OCI-M1 (cell line): ENCODE data around the gene CLDN15.
"Not testable (repeated sequence)": the region's sequence is repeated elsewhere in the genome, so short reads cannot be mapped to it uniquely, and the experiment has no call there.

Experiments
- DNase-seq: peaks from one replicate; lab custom pipeline; 2025; lab: John Stamatoyannopoulos, UW

CLDN15 gene, protein sequence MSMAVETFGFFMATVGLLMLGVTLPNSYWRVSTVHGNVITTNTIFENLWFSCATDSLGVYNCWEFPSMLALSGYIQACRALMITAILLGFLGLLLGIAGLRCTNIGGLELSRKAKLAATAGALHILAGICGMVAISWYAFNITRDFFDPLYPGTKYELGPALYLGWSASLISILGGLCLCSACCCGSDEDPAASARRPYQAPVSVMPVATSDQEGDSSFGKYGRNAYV

DNA sequence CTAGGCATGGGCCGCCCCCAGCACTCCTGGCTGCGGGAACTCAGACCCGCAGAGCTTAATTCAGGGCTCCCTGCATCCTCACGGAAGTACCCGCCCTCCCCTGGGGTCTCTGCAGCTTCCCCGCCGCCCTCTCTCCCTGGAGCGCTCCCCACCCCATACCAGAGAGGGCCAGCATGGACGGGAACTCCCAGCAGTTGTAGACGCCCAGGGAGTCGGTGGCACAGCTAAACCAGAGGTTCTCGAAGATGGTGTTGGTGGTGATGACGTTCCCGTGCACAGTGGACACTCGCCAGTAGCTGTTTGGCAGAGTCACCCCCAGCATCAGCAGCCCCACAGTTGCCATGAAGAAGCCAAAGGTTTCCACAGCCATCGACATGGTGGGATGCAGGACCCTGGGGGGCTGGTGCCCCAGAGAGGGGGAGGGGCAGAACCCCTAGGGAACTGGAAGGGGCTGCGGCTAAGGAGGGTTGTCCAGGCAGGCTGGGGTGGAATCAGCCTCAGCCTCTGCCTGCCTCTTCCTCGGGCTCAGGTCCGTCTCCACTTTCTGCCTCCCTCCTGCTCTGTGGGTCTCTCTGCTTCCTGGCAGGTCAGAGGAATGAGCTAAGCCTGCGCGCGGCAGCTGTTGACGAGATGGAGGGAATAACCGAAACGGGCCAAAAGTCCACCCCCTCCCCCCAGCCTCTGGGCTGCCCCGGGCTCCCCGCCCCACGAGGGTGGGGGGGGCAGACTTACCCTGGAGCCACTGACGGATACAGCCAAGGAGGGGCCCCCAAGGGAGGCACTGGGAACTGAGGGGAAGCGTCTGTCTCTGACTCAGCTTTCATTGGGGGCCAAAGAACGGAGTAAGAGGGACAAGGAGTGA, at the start of gene CLDN15:
TSS of gene CLDN15 (minus strand) at position 597 of the 862 bp plus-strand sequence. CDS start at position 376, 221 bp downstream.
- DNase-seq: no peak

DNA sequence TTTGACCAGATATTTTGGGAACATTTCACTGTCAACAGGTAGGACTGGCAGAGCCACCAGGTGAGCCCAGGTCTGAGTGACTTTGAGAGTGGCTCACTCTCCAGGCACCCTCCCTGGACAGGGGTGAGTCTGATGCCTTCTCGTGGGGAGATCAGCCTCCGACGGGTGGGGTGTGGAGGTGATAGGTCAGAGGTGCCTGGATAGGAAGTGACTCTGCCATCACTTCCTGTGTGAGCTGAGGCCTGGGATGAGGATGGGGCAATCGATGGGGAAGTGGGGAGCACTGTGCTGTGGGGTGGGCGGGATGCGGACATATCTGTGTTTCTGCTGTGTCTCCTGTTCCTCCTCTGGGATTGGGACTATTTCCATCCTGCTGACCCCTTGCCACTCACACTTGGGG, 49.4 kb upstream of the CLDN15 start:
- DNase-seq: no peak

DNA sequence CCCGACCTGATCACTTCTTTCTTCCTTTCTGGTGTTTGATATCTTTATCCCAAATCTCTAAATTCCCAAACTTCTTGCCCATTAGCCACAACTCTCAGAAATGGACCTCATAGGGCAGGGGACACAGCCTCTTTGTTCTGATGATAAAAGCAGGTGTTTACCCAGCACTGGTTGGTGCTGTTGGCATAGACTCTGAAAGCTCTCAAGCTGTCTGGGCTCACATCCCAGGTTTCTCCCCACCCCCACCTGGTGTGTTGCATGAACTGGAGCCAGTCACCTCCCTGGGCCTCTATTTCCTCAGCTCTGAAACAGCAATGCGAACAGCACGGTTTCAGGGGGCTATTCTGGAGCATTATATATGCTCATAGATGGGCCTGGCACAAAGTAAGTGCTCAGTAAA, 48.3 kb upstream of the CLDN15 start:
- not testable (repeated sequence) for DNase-seq

DNA sequence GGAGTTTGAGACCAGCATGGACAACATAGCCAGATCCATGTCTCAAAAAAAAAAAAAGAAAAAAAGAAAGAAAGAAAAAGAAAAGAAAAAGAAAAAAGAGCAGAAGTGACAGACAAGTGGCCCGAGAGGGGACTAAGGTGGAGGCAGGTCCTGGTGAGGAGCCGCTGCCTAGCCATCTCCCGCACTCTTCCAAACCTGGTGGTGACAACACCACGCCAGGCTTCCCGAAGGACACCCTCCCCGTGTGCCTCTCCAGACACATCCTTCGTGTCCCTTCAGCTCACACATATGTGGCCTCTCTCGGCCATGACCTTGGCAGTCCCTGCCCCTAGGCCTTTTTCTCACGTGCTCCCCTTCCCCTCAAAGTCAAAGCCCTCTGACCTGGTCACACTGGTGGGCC, 47.6 kb upstream of the CLDN15 start:
- DNase-seq: no peak

DNA sequence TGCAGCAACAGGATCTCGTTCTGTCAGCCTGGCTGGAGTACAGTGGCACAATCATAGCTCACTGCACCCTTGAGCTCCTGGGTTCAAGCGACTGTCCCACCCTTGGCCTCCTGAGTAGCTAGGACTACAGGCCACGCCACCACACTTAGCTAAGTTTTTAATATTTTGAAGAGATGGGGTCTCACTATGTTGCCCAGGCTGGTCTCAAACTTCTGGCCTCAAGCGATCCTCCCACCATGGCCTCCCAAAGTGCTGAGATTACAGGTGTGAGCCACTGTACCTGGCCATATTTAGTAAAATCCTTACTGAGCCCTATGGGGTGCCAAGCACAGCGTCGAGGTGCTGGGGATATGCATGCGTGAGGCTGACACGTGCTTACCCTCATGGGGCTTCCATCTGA, 43.3 kb upstream of the CLDN15 start:
- DNase-seq: not testable (repeated sequence)

DNA sequence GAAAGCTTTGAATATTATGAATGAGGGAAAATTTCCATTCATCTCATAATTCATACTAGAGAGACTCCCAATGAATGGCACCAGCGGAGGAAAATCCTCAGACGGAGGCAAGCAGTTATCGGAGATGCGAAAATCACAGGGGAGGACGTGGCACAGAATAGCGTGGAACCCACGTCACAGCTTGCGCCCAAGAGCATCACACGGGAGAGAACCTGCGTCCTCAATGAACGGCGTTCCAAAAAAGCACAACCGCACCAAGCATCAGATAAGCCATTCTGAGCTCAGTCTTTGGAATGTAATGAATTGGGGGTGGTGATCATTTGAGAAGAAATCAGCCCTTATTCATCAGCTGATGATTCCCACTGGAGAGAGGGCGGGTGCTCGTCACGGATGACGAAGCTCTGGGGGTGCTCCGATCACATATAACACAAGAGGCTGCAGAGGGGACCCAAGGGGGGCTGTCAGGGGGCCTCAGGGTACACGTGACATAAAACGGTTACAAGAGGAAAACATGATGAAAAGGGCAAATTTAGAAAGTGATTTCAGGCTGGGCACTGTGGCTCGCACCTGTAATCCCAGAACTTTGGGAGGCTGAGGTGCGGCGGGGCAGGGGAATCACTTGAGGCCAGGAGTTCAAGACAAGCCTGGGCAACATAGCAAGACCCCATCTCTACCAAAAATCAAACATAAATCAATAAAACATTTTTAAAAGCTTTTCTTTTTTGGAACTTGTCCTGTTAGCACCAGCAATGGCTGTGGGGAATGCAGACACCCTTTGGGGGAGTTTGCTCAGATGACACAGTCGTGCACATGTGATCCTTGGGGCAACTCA, 41.1 kb upstream of the CLDN15 start:
- DNase-seq: no peak

DNA sequence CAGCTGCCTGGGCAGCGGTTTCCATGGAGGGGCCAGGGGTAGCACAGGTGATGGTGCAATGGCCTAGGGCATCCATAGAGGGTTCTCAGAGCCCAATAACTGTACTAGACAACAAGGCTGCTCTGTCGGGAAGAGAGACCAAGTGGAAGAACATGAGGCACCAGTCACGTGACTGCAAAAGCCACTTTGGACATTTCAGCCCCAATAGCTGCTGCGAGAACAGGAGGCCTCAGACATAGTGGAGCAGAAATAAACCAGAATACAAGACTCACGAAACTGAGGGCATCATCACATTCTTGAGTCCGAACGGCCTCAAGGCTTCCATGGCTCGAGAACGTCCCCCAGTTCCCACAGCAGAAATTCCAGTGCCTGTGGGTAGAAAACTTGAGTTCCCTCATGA, 39.6 kb upstream of the CLDN15 start:
- no peak for DNase-seq

DNA sequence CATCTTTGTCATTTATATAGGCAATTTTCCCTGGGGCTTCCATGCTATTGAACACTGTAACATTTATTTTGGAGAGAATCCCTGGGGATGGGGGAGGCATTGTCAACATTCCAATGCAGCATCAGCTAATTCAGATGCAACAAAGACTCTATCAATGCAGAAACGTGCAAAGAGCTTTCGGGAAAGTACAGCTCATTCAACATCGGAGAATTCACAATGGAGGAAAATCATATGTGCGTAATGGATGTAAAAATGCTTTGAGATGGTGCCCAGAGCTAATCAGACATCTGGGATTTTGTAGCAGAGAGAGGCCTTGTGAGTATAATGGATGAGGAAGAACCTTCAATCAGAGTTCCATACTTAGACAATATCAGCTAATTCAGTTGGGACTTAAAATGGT, 35.6 kb upstream of the CLDN15 start:
- DNase-seq: no peak

DNA sequence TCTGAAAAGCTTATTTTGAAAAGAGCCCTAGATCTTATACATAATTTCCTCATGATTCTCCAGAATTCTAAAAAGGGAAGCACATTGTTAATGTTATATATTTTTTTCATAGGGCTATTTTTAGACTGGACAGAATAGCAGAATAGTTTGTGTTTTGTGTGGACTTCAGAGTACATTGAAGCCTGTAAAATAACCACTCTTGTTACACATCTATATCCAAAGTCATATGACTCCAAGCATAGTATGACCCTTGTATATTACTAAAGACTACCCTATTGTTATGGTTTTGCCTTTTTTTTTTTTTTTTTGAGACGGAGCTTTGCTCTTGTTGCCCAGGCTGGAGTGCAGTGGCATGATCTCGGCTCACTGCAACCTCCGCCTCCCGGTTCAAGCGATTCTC, 33.4 kb upstream of the CLDN15 start:
- DNase-seq: peak; percentile 51

DNA sequence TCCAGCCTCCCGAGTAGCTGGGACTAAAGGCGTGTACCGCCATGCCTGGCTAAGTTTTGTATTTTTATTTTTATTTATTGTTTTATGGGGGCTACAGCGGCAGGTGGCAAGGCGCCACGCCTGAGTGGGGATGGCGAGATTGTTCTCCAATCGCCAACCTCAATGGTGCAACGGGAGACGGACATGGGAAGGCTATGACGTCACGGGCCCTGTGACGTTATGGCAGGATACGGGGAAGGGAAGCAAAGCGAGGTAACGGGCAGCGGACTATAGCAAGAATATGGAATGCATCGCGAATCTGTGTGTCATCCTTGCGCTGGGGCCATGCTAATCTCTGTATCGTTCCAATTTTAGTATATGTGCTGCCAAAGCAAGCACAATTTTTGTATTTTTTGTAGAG, 32.1 kb upstream of the CLDN15 start:
- DNase-seq: no peak

DNA sequence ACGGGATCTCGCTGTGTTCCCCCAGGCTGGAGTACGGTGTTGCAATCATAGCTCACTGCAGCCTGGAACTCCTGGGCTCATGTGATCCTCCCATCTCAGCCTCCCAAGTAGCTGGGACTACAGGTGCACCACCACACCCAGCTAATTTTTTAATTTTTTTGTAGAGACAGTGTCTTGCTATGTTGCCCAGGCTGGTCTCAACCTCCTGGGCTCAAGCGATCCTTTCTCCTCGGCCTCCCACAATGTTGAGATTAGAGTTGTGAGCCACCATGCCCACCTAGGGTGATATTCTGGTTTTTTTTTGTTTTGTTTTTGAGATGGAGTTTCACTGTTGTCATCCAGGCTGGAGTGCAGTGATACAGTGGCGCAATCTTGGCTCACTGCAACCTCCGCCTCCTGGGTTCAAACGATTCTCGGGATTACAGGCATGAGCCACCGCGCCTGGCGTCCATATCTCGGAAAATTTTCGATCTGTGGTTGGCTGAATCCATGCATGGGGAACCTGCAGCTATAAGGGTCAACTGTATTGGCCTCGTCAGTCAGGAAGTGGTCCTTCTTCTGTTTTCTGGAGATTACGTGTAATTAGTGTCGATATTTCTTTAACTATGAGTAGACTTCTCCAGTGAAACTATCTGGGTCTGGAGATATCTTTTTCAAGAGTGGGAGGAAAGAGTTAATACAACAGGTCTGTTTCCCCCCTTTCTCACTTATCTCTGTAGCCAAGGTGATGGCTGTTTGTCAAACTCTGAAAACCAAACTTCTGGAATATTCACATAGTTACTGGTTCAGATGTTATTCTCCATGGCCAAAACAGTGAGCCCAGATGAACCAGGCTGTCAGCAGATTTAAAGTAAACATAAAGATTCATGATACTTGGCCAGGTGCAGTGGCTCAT, 28.3 kb upstream of the CLDN15 start:
- DNase-seq: peak; percentile 97

DNA sequence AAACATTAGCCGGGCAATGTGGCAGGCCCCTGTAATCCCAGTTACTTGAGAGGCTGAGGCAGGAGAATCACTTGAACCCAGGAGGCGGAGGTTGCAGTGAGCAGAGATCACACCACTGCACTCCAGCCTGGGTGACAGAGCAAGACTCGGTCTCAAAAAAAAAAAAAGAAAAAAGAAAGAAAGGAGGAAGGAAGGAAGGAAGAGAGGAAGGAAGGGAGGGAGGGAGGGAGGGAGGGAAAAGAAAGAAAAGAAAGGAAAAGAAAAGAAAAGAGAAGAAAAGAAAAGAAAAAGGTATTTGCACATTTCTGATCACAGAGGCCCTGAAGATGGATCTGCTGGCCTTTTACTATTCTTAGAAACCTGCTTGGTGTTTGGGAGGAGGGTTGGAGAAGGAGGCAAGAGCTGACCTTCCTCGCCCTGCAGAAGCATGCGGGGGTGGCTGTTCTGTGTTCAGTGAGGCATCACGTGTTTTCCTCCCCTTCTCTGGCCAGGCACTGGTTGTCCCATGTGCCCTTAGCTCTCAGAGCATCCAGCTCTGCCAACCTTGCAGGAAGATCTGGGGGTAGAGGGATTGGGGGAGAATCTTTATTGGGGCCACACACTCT, 26.6 kb upstream of the CLDN15 start:
- peak; percentile 90 for DNase-seq

DNA sequence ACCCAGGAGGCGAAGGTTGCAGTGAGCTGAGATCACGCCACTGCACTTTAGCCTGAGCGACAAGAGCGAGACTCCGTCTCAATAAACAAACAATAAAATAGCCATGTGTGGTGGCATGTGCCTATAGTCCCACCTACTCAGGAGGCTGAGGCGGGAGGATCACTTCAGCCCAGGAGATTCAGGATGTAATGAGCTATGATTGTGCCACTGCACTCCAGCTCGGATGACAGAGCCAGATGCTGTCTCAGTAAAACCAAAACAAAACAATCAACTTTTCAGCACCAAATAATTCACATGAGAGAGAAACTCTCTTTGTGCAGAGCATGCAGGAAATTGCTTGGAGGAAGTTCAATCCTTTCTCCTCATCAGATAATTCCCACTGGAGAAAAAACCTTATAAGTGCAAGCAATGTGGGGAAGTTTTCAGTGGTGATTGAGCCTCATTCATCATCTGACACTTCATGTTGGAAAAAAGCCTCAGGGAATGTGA, 20.7 kb upstream of the CLDN15 start:
- no peak for DNase-seq

DNA sequence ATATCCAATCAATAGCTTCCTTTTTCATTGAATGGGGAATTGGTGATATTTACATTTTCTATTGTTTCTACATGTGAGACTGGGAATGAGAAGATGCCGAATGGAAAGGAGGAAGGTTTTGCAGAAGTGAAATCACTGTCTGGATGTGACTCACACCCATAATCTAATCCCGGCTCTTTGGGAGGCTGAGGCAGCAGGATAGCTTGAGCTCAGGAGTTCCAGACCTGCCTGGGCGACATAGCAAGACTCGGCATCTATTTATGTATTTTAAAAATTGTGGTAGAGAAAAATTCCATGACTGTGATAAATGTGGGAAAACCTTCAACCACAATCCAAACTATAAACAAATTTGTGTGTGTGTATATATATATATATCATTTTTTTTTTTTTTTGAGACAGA, 18.2 kb upstream of the CLDN15 start:
- DNase-seq: no peak

DNA sequence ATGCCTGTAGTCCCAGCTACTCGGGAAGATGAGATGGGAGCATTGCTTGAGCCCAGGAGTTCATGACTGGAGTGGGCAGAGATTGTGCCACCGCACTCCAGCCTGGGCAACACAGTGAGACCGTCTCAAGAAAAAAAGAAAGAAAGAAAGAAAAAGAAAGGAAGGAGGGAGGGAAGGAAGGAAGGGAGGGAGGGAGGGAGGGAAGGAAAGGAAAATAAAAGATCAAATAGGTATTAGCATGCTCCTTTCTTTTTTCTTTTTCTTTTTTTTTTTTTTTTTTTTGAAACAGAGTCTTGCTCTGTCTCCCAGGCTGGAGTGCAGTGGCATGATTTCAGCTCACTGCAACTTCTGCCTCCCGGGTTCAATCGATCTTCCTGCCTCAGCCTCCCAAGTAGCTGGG, 15.6 kb upstream of the CLDN15 start:
- DNase-seq: not testable (repeated sequence)

DNA sequence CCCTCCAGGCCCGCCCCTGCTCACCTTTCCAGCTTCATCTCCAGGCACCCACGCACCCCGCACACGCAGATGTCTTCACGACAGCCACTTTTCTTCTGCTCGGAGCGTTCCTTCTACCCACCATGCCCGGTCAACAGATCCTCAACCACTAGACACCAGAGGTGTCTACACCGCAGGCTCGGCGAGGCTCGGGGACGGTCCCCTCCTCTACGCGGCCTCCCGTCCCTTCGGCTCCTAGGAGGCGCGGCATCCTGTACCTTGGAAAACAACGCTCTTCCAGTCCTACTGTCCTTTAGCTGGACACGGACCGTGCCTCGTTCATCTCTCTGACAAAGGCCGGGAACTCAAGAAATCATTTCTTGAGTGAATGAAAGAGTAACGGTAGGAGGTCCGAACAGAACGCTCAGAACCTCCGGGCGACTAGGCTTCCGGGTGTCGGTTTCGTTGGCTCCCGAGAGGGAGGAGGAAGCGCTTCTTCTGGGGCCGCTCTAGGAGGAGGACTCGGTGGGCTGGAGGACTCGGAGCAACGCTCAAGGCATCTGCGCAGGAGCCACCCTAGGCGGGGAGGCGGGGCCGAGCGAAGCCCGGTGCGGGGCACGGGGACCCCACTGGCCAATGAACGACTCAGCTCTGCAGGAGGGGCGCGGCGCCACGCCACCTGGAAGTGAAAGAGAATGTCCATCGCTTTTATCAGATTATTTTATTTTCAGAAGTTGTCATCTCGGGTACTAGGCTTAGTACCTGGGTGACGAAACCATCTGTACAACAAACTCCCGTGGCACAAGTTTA, 14.5 kb upstream of the CLDN15 start:
- DNase-seq: peak; percentile 100

DNA sequence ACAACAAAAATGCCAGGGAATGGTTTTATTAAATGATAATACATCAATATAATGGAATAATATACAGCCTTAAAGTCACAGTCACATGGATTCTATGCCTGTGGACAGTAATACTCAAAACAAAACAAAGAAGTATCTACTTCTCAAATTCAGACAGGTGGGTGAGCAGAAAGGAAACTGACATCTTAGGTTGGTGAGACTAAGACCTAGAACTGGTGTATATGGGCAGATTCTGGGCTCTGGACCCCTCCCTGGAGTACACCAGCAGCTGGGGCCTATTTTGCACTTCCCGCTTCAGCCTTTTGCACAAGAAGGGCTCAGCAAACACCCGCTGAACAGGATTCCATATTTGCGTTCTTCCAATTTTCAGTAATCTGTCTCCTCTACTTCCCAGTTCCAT, 12.7 kb upstream of the CLDN15 start:
- DNase-seq: no peak

DNA sequence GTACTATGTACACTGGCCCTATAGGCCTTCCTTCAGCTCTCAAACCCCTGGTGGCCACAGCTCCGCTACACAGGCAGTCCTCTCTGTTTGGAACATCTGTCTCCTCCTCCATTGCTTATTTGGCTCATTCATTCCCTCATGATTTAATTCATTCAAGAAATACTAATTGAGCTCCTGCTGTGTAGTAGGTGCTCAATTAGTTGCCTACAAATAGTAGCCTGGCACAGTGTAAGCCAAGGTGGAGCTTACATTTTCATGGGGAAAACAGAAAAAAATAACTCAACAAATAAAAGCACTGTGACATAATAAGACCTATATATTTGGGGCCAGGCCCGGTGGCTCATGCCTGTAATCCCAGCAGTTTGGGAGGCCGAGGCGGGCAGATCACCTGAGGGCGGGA, 10.7 kb upstream of the CLDN15 start:
- no peak for DNase-seq

DNA sequence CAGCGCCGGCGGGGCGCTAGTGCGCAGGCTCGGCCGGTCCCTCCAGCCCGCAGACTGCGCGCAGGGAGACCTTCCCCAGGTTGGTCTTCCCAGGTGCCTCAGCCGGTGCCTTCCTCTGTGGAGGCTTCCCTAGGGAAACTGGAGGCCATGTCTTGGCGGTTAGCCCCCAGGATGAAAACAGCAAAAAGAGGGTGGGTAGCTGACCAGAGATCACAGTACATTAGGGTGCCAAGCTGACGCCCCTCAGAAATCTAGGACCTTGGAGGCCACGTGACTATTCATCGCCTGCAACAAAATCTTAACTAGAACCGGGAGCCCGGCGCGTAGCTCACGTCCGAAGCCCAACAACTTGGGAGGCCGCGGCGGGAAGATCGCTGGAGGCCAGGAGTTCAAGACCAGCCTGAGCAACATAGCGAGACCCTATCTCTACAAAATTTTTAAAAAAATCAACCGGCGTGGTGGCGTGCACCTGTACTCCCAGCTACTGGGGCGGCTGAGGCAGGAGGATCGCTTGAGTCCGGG, 7.6 kb upstream of the CLDN15 start:
- DNase-seq: no peak
